PC-3 (cell line): ENCODE results near the gene APBB2. TPM values are rescaled to one million over a fixed set of nuclear protein-coding genes. Genes with fewer than 3 reads are reported as not detected.

Experiments
- ATAC-seq: fragments of 200-7000 bp; cut with Tn5 transposase; 2 replicates; pipeline ENCODE4 v1.9.1; 2020; ENCODE audit warnings: mild to moderate bottlenecking, moderate library complexity
- BruUV-seq: library from RNA; stranded (reverse); fragments of 400-500 nt; replicated peaks from 2 replicates; lab custom pipeline; 2021; lab: Mats Ljungman, UMichigan
- CTCF ChIA-PET: fragments of 300-600 bp; sonication (Branson Sonifier 250); formaldehyde crosslinking; loops from one replicate; lab custom pipeline; 2022; ENCODE audit warnings: antibody characterized with exemption; lab: Charles Lee
- POLR2A ChIA-PET: fragments of 300-600 bp; sonication (Branson Sonifier 250); formaldehyde crosslinking; loops from one replicate; lab custom pipeline; 2022; ENCODE audit warnings: antibody characterized with exemption; ENCODE audit not compliant: unreplicated experiment; lab: Charles Lee
- DNase-seq: peaks from one replicate; pipeline ENCODE4 v3.0.0-alpha.2; 2015
- H2AFZ ChIP-seq: fragments of 300-600 bp; sonication (generic); 2 replicates; pipeline ENCODE4 v1.6.0; 2016; ENCODE audit warnings: antibody characterized with exemption, low read length
- H3F3A ChIP-seq: fragments of 300-600 bp; sonication (generic); one replicate; pipeline ENCODE4 v1.6.0; 2017; ENCODE audit warnings: antibody characterized with exemption, low read length, control low read depth, mild to moderate bottlenecking; ENCODE audit not compliant: unreplicated experiment
- H3K27ac ChIP-seq: fragments of 300-600 bp; sonication (generic); 2 replicates; pipeline ENCODE4 v1.5.1; 2016; ENCODE audit warnings: mild to moderate bottlenecking, low read length
- H3K27me3 ChIP-seq: fragments of 300-600 bp; sonication (generic); 2 replicates; pipeline ENCODE4 v1.6.1; 2016; ENCODE audit warnings: low read length, mixed read lengths
- H3K36me3 ChIP-seq: fragments of 300-600 bp; sonication (generic); 2 replicates; pipeline ENCODE4 v1.6.1; 2016; ENCODE audit warnings: low read depth, mixed run types, low read length, mixed read lengths
- H3K4me1 ChIP-seq: fragments of 300-600 bp; sonication (generic); 2 replicates; pipeline ENCODE4 v1.5.1; 2016; ENCODE audit warnings: low read length; ENCODE audit not compliant: insufficient read depth
- H3K4me2 ChIP-seq: fragments of 300-600 bp; sonication (generic); 2 replicates; pipeline ENCODE4 v1.6.0; 2016; ENCODE audit warnings: low read length
- H3K4me3 ChIP-seq: fragments of 300-600 bp; sonication (generic); 2 replicates; pipeline ENCODE4 v1.5.1; 2016; ENCODE audit warnings: mild to moderate bottlenecking, low read length, mixed read lengths
- H3K79me2 ChIP-seq: fragments of 300-600 bp; sonication (generic); 2 replicates; pipeline ENCODE4 v1.6.1; 2017; ENCODE audit warnings: low read length, mixed read lengths
- H3K9ac ChIP-seq: fragments of 300-600 bp; sonication (generic); 2 replicates; pipeline ENCODE4 v1.6.0; 2016; ENCODE audit warnings: mild to moderate bottlenecking, low read length
- H3K9me2 ChIP-seq: fragments of 300-600 bp; sonication (generic); replicated peaks from 2 replicates; pipeline ENCODE4 v1.6.1; 2016; ENCODE audit warnings: mixed run types, low read length, mixed read lengths
- H3K9me3 ChIP-seq: fragments of 300-600 bp; sonication (generic); 2 replicates; pipeline ENCODE4 v1.6.1; 2016; ENCODE audit warnings: low read length, mixed read lengths
- H4K20me1 ChIP-seq: fragments of 300-600 bp; sonication (generic); 2 replicates; pipeline ENCODE4 v1.6.1; 2016; ENCODE audit warnings: low read length, mixed read lengths
- CTCF ChIP-seq: fragments of 300-600 bp; sonication (generic); conservative IDR thresholded peaks from 2 replicates; pipeline ENCODE4 v1.5.1; 2017; ENCODE audit warnings: antibody characterized with exemption, low read depth, mild to moderate bottlenecking, low read length
- EZH2 ChIP-seq: fragments of 300-600 bp; sonication (generic); IDR thresholded peaks from one replicate; pipeline ENCODE4 v1.6.1; 2017; ENCODE audit warnings: antibody characterized with exemption, mild to moderate bottlenecking, low read length; ENCODE audit not compliant: unreplicated experiment
- EZH2phosphoT487 ChIP-seq: fragments of 300-600 bp; sonication (generic); IDR thresholded peaks from 2 replicates; pipeline ENCODE4 v1.6.1; 2018; ENCODE audit warnings: mild to moderate bottlenecking, antibody characterized with exemption, low read length, borderline replicate concordance
- intact Hi-C: fragments of 100-400 bp; cut with micrococcal nuclease; formaldehyde crosslinking; loops from 2 replicates; pipeline ENCODE4 v1.9.0; 2023
- total RNA-seq: library from RNA; depleted of rRNA; stranded (reverse); fragments of >200 nt; gene quantifications from 2 replicates; pipeline ENCODE4 v1.2.3, GENCODE V29; 2014

The APBB2 gene
- total RNA-seq, 1 experiment from 2014 or later, result 24.7 TPM

- Histone ChIP-seq H3K9me3 (no peaks in the 10 kb centered on the region), H3K9me2 (no peaks in the 10 kb centered on the region), H3F3A (no peaks in the 10 kb centered on the region), H3K4me3 (no peak overlapping the region), H3K4me2 (no peak overlapping the region), H3K9ac (no peak overlapping the region), H3K4me1 (peaks cover 34% of the 10 kb centered on the region), H4K20me1 (0 out of 2 replicates have a peak, but pooled peaks cover 4% of the 10 kb centered on the region), H3K27ac (no peak overlapping the region), H3K79me2 (peaks cover 93% of the 10 kb centered on the region), H3K27me3 (no peaks in the 10 kb centered on the region), H3K36me3 (no peaks in the 10 kb centered on the region), H2AFZ (no peak overlapping the region)
- CTCF ChIA-PET, result no interaction called here
- TF ChIP-seq EZH2phosphoT487 (no peak), EZH2 (no peak), CTCF (no peak)
- intact Hi-C loops, result no loop called here
- no TSS peak for BruUV-seq
- DNase-seq, result no peak
- POLR2A ChIA-PET, result no interaction called here
- no peak for ATAC-seq
Measured at GRCh38 chr4:41184009-41184408, 30.3 kb downstream of the APBB2 start.

- Histone ChIP-seq H2AFZ (no peak overlapping the region), H3K27ac (no peak overlapping the region), H4K20me1 (0 out of 2 replicates have a peak, but pooled peaks cover 4% of the 10 kb centered on the region), H3F3A (peaks cover 4% of the 10 kb centered on the region), H3K9me2 (no peaks in the 10 kb centered on the region), H3K4me1 (peaks cover 43% of the 10 kb centered on the region), H3K9me3 (no peaks in the 10 kb centered on the region), H3K79me2 (peaks cover 88% of the 10 kb centered on the region), H3K9ac (no peak overlapping the region), H3K4me2 (no peak overlapping the region), H3K27me3 (no peaks in the 10 kb centered on the region), H3K4me3 (no peak overlapping the region), H3K36me3 (no peaks in the 10 kb centered on the region)
- intact Hi-C loops, result no loop called here
- POLR2A ChIA-PET, result no interaction called here
- no peak for DNase-seq
- no peak for ATAC-seq
- CTCF ChIA-PET, result no interaction called here
- no peak for TF ChIP-seq EZH2
- no peak for TF ChIP-seq CTCF
- no TSS peak for BruUV-seq
Measured at GRCh38 chr4:41183021-41183553, 31.3 kb downstream of the APBB2 start.

GRCh38 chr4:41181037-41181436 is 33.3 kb downstream of the APBB2 start:
- DNase-seq (no peak), ATAC-seq (no peak)
- intact Hi-C loops, result no loop called here
- peaks cover 51% of the 10 kb centered on the region for H3K4me1 ChIP-seq
- no peaks in the 10 kb centered on the region for H3K9me3 ChIP-seq
- H3F3A ChIP-seq, result peaks cover 7% of the 10 kb centered on the region
- H3K27ac ChIP-seq, result no peak overlapping the region
- H3K9ac ChIP-seq, result no peak overlapping the region
- BruUV-seq, result no TSS peak
- ChIA-PET CTCF (no interaction called here), POLR2A (no interaction called here)
- no peaks in the 10 kb centered on the region for H3K36me3 ChIP-seq
- H3K27me3 ChIP-seq, result no peaks in the 10 kb centered on the region
- H3K4me2 ChIP-seq, result no peak overlapping the region
- no peaks in the 10 kb centered on the region for H3K9me2 ChIP-seq
- TF ChIP-seq EZH2phosphoT487 (no peak), EZH2 (no peak), CTCF (no peak)
- peaks cover 87% of the 10 kb centered on the region for H3K79me2 ChIP-seq
- H3K4me3 ChIP-seq, result no peak overlapping the region
- H4K20me1 ChIP-seq, result no peaks in the 10 kb centered on the region
- H2AFZ ChIP-seq, result no peak overlapping the region
